H1 (cell line): Measurements from ENCODE around the gene SLC27A6.

Experiments
- CTBP2 ChIP-seq: IDR thresholded peaks from 2 replicates; pipeline ENCODE4 v1.7.0; 2011; ENCODE audit warnings: borderline replicate concordance, mild to moderate bottlenecking, moderate library complexity, mixed read lengths, low read length; ENCODE audit not compliant: insufficient read depth, insufficient read length
- FOSL1 ChIP-seq: IDR thresholded peaks from 2 replicates; pipeline ENCODE4 v1.6.1; 2011; ENCODE audit warnings: mild to moderate bottlenecking, low read depth, low read length, moderate library complexity; ENCODE audit not compliant: insufficient read depth
- GTF2F1 ChIP-seq: IDR thresholded peaks from 2 replicates; pipeline ENCODE4 v1.6.1; 2012; ENCODE audit warnings: low read depth, low read length, improper control_type of control experiment, borderline replicate concordance
- SUZ12 ChIP-seq: fragments of 200-600 bp; sonication (generic); IDR thresholded peaks from 2 replicates; pipeline ENCODE4 v1.6.1; 2012; ENCODE audit warnings: mild to moderate bottlenecking, inconsistent platforms, low read length, moderate library complexity, mixed read lengths
- TCF12 ChIP-seq: IDR thresholded peaks from 2 replicates; pipeline ENCODE4 v1.6.1; 2011; ENCODE audit warnings: low read depth, mild to moderate bottlenecking, low read length

DNA sequence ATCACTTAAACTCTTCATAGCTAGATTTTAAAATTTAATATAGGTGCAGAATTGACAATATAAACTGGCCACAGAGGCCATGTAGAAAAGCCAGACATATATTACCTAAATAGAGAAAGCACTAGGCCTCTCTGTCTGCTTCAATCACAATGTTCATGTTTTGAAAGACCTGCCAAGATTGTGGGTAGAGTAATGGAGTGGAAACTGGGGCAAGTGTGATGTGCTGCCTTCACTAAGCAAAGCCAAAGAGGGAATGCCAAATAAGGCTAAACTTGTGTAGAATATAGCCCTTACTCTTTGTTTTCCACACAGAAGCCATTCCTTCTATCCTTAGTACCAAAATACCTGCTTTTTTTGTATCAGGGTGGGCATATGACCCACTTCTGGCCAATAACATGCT is 114.2 kb downstream of the SLC27A6 start:
- TF ChIP-seq TCF12 (no peak), GTF2F1 (no peak), FOSL1 (no peak), CTBP2 (no peak), SUZ12 (no peak)
